ENCODE results near the gene TBCCD1. TPM values are rescaled to one million over a fixed set of nuclear protein-coding genes. Genes with fewer than 3 reads are reported as not detected.

The TBCCD1 gene
- total RNA-seq, 2 donors from 2014 or later, result 11.9 to 14.0 TPM

DNA sequence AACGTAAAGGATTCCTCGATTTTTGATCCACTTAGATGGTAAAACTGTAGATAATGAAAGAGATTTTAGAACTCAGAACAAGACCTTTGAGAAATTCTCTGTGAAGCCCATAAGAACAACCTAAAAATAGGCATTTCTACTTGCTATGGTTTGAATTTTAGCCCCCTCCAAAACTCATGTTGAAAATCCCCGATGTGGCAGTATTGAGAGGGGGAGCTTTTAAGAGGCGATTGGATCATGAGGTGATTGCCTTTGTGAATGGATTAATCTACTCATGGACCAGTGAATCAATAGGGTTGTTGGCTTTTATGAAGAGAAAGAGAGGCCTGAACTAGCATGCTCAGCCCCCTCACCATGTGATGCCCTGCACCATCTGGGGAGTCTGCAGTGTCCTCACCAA is 25.5 kb upstream of the TBCCD1 start:
- Mint-ChIP-seq H3K27ac (no peak overlapping the region), H3K27me3 (ENCODE audit: insufficient read depth) (no peaks in the 10 kb centered on the region), H3K9me3 (no peaks in the 10 kb centered on the region), H3K36me3 (ENCODE audit: low read depth) (no peaks in the 10 kb centered on the region), H3K4me1 (peaks cover 5% of the 10 kb centered on the region), H3K4me3 (no peak overlapping the region)
- H3K9me3 ChIP-seq (ENCODE audit: control insufficient read depth, low read length), result no peaks in the 10 kb centered on the region
- no peak overlapping the region for H3K9ac ChIP-seq (ENCODE audit: extremely low read depth, low read length, poor library complexity, severe bottlenecking)
- no peaks in the 10 kb centered on the region for H3K4me1 ChIP-seq (ENCODE audit: control insufficient read depth, insufficient read depth, low read length)
- H3K27me3 ChIP-seq (ENCODE audit: control insufficient read depth, insufficient read depth, low read length, poor library complexity, severe bottlenecking), result no peaks in the 10 kb centered on the region
- no peak overlapping the region for H3K4me3 ChIP-seq (ENCODE audit: low read length)
- no peak overlapping the region for H3K27ac ChIP-seq (ENCODE audit: low read depth, low read length)
- 84 to 94% methylated on average over 2 to 4 of the region's 4 CpGs for WGBS, 2 experiments (ENCODE audit: insufficient coverage in 1 of 2, insufficient read length in 1 of 2)
- no peak for DNase-seq
- H3K36me3 ChIP-seq (ENCODE audit: control insufficient read depth, insufficient read depth, low read length), result no peaks in the 10 kb centered on the region
- TF ChIP-seq, protein P1, sequence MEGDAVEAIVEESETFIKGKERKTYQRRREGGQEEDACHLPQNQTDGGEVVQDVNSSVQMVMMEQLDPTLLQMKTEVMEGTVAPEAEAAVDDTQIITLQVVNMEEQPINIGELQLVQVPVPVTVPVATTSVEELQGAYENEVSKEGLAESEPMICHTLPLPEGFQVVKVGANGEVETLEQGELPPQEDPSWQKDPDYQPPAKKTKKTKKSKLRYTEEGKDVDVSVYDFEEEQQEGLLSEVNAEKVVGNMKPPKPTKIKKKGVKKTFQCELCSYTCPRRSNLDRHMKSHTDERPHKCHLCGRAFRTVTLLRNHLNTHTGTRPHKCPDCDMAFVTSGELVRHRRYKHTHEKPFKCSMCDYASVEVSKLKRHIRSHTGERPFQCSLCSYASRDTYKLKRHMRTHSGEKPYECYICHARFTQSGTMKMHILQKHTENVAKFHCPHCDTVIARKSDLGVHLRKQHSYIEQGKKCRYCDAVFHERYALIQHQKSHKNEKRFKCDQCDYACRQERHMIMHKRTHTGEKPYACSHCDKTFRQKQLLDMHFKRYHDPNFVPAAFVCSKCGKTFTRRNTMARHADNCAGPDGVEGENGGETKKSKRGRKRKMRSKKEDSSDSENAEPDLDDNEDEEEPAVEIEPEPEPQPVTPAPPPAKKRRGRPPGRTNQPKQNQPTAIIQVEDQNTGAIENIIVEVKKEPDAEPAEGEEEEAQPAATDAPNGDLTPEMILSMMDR (conservative IDR thresholded peaks at IDR 0.05), result no peak

DNA sequence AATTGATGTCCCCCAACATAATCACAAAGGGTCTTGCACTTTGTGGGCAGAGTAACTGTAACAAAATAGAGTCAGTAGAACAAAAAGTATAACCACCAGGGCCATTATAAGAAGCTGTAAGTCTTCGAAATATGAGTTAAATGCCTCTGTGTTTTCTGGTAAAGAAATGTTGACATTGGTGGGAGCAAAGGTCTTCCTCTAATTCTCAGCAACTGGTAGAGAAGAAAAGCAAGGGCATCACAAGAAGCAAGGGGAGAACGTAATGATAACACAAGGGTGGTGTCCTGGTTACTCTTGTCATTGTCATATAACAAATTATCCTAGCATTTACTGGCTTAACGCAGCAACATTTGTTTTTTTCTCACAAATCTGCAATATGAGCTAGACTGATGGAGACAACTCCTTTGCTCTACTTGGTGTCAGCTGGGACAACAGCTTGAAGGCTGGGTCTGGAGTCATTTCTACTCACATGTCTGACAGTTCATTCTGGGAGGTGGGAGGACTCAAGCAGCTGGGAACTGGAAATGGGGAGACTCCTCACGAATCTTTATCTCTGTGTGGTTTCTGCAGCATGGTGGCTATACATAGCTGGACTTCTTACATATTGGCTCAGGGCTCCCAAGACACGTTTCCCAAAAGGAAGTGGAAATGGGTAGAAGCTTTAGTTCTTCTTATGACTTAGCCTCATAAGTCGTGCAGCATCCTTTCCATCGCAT is 23.6 kb upstream of the TBCCD1 start:
- Histone ChIP-seq H3K4me3 (ENCODE audit: low read length) (no peak overlapping the region), H3K36me3 (ENCODE audit: control insufficient read depth, insufficient read depth, low read length) (peaks cover 5% of the 10 kb centered on the region), H3K27ac (ENCODE audit: low read depth, low read length) (no peak overlapping the region), H3K9me3 (ENCODE audit: control insufficient read depth, low read length) (no peaks in the 10 kb centered on the region), H3K27me3 (ENCODE audit: control insufficient read depth, insufficient read depth, low read length, poor library complexity, severe bottlenecking) (no peaks in the 10 kb centered on the region), H3K4me1 (ENCODE audit: control insufficient read depth, insufficient read depth, low read length) (no peaks in the 10 kb centered on the region), H3K9ac (ENCODE audit: extremely low read depth, low read length, poor library complexity, severe bottlenecking) (no peak overlapping the region)
- Mint-ChIP-seq H3K27me3 (ENCODE audit: insufficient read depth) (no peaks in the 10 kb centered on the region), H3K4me3 (no peak overlapping the region), H3K4me1 (no peaks in the 10 kb centered on the region), H3K9me3 (no peaks in the 10 kb centered on the region), H3K27ac (no peak overlapping the region), H3K36me3 (ENCODE audit: low read depth) (peaks cover 4% of the 10 kb centered on the region)
- 95 to 98% methylated on average over 6 to 7 of the region's 7 CpGs for WGBS, 2 experiments (ENCODE audit: insufficient coverage in 1 of 2, insufficient read length in 1 of 2)
- TF ChIP-seq, protein P1 (conservative IDR thresholded peaks at IDR 0.05), result no peak
- no peak for DNase-seq

DNA sequence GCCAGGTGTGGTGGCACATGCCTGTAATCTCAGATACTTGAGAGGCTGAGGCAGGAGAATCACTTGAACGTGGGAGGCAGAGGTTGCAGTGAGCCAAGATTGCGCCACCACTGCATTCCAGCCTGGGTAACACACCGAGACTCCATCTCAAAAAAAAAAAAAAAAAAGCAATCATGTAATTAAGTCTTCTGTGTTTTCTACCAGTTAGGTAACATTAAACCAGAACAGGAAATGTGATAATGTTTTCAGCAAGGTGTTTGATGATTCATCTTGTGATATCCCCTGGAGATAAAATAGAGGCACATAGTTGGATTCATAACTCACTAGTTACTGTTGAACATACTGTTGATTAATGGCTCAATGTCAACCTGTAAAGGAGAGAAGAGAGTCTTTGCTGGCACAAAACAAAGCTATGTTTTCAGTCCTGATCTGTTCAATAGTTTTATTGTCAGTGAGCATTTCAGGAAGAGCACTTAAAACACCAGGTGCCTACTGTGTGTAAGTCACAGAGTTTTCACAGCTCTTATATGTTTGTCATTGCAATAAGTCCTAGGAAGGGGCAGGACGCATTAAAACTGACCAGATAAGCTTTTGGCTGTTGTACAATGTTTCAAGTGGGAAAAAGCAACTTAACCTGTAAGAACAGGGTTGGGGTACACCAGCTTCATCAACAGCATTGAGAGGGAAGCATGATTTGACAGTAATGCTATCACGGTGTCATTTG is 22.9 kb upstream of the TBCCD1 start:
- no peaks in the 10 kb centered on the region for H3K9me3 Mint-ChIP-seq
- no peak overlapping the region for H3K27ac Mint-ChIP-seq
- Histone ChIP-seq H3K27ac (ENCODE audit: low read depth, low read length) (no peak overlapping the region), H3K27me3 (ENCODE audit: control insufficient read depth, insufficient read depth, low read length, poor library complexity, severe bottlenecking) (no peaks in the 10 kb centered on the region), H3K4me1 (ENCODE audit: control insufficient read depth, insufficient read depth, low read length) (no peaks in the 10 kb centered on the region), H3K9ac (ENCODE audit: extremely low read depth, low read length, poor library complexity, severe bottlenecking) (no peak overlapping the region), H3K4me3 (ENCODE audit: low read length) (no peak overlapping the region), H3K9me3 (ENCODE audit: control insufficient read depth, low read length) (no peaks in the 10 kb centered on the region), H3K36me3 (ENCODE audit: control insufficient read depth, insufficient read depth, low read length) (peaks cover 12% of the 10 kb centered on the region)
- H3K36me3 Mint-ChIP-seq (ENCODE audit: low read depth), result peaks cover 11% of the 10 kb centered on the region
- TF ChIP-seq, protein P1 (conservative IDR thresholded peaks at IDR 0.05), result no peak
- DNase-seq, result no peak
- 87 to 100% methylated on average over 2 to 4 of the region's 5 CpGs for WGBS, 2 experiments (ENCODE audit: insufficient coverage in 1 of 2, insufficient read length in 1 of 2)
- no peaks in the 10 kb centered on the region for H3K4me1 Mint-ChIP-seq
- H3K4me3 Mint-ChIP-seq, result no peak overlapping the region
- no peaks in the 10 kb centered on the region for H3K27me3 Mint-ChIP-seq (ENCODE audit: insufficient read depth)
